PFSK-1 (cell line): ENCODE results near the gene TMEM205.

Source experiments
- FOXP2 ChIP-seq: optimal IDR thresholded peaks from 2 replicates; pipeline ENCODE3; 2011; ENCODE audit warnings: borderline replicate concordance, control low read depth, inconsistent platforms; ENCODE audit not compliant: insufficient read depth; ENCODE audit errors: extremely low read length, extremely low read depth
- POLR2AphosphoS5 ChIP-seq: IDR thresholded peaks from 2 replicates; pipeline ENCODE4 v1.6.1; 2012; ENCODE audit warnings: low read depth, mild to moderate bottlenecking, control low read depth, low read length, moderate library complexity
- SIN3A ChIP-seq: IDR thresholded peaks from 2 replicates; pipeline ENCODE4 v1.6.1; 2012; ENCODE audit warnings: mild to moderate bottlenecking, low read length, moderate library complexity, borderline replicate concordance; ENCODE audit not compliant: insufficient read depth
- TAF1 ChIP-seq: IDR thresholded peaks from 2 replicates; pipeline ENCODE4 v1.6.1; 2012; ENCODE audit warnings: low read length, control low read depth, borderline replicate concordance; ENCODE audit not compliant: insufficient read depth
- TF ChIP-seq, protein P1 (sequence below), 2 experiments: IDR thresholded peaks; 2 replicates each; pipeline versions ENCODE4 v1.6.1 to v1.8.0; 2011 to 2012; ENCODE audit warnings: low read depth in 2 of 2, low read length in 2 of 2, control low read depth in 1 of 2, inconsistent platforms in 1 of 2, mild to moderate bottlenecking in 1 of 2, moderate library complexity in 1 of 2; ENCODE audit not compliant: insufficient read depth in 1 of 2

DNA sequence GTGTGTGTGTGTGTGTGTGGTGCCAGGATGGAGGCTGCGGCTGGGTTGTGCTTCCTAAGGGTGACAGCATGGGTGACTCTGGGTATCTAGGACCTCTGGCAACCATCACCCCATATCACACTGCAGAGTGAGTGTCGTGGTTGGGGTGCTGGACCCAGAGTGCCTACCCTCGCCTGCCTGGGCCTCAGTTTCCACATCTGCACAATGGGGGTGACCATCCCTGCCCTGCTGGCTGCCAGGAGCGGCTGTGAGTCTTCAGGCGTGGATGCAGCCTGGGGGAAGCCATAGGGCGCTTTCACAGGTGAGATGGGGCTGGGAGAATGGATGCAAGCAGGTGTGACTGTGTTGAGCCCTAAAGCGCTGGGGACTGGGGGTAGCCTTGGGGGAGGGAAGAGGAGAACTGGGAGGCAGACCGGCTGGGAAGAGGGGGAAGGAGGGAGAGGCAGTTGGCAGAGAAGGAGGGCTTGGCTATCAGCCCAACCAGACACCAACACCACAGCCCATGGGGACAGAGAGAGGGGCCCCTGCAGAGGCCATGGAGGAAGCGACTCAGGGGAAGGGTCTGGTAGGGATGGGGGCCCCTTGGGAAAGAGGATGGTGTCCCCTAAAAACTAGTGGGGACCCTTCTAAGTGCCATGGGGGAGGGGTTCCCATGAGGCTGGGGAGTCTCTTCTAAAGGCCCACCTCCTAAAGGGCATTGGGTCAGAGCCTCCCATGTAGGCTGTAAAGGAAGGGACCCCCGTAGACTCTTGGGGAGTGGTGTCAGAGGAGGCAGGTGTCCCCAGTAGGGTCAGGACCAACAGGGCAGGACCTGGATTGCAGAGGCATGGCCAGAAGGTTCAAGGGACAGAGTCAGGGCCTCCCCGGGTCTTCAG is 10.8 kb upstream of the TMEM205 start:
- TF ChIP-seq POLR2AphosphoS5 (no peak), SIN3A (no peak), FOXP2 (no peak), TAF1 (no peak)
- TF ChIP-seq, protein P1, sequence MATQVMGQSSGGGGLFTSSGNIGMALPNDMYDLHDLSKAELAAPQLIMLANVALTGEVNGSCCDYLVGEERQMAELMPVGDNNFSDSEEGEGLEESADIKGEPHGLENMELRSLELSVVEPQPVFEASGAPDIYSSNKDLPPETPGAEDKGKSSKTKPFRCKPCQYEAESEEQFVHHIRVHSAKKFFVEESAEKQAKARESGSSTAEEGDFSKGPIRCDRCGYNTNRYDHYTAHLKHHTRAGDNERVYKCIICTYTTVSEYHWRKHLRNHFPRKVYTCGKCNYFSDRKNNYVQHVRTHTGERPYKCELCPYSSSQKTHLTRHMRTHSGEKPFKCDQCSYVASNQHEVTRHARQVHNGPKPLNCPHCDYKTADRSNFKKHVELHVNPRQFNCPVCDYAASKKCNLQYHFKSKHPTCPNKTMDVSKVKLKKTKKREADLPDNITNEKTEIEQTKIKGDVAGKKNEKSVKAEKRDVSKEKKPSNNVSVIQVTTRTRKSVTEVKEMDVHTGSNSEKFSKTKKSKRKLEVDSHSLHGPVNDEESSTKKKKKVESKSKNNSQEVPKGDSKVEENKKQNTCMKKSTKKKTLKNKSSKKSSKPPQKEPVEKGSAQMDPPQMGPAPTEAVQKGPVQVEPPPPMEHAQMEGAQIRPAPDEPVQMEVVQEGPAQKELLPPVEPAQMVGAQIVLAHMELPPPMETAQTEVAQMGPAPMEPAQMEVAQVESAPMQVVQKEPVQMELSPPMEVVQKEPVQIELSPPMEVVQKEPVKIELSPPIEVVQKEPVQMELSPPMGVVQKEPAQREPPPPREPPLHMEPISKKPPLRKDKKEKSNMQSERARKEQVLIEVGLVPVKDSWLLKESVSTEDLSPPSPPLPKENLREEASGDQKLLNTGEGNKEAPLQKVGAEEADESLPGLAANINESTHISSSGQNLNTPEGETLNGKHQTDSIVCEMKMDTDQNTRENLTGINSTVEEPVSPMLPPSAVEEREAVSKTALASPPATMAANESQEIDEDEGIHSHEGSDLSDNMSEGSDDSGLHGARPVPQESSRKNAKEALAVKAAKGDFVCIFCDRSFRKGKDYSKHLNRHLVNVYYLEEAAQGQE (IDR thresholded peaks at IDR 0.05; ENCODE audit: insufficient read depth in 1 of 2, low read depth in 2 of 2, low read length in 2 of 2) = no peak
